KOPT-K1 (cell line): ENCODE results near the gene BCAR3.

ENCODE experiments used
- H3K27ac ChIP-seq: fragments of 200-600 bp; sonication (generic); 2 replicates; pipeline ENCODE4 v1.5.1; 2016; ENCODE audit warnings: antibody characterized with exemption, mild to moderate bottlenecking, low read depth, low read length; ENCODE audit not compliant: poor library complexity, severe bottlenecking
- H3K36me3 ChIP-seq: fragments of 200-600 bp; sonication (generic); 2 replicates; pipeline ENCODE4 v1.5.1; 2017; ENCODE audit warnings: antibody characterized with exemption, mild to moderate bottlenecking, low read length, moderate library complexity; ENCODE audit not compliant: insufficient read depth
- H3K9me3 ChIP-seq: fragments of 200-600 bp; sonication (generic); 2 replicates; pipeline ENCODE4 v1.5.1; 2017; ENCODE audit warnings: antibody characterized with exemption, low read length, mild to moderate bottlenecking; ENCODE audit not compliant: insufficient read depth, poor library complexity, severe bottlenecking

The BCAR3 gene

DNA sequence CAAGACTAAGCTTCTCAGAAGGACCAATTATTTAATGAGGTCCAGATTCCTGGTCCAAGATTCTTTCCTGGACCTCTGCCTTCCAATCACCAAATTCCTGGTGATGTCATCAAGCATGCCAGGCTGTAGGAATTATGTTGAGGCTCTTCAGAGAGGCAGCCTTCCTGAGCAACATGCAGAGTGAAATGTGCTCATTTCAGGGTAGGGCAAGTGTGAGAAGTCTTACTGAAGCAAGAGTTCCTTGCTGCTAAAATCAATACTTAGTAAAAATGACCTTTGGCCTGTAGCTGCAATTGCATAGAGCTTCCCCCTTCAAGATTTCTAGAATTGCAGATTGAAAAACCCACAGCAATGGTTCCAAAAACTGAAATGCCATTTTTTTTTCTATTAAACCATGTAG, 31.7 kb upstream of the BCAR3 start:
- Histone ChIP-seq H3K27ac (no peak overlapping the region), H3K9me3 (no peaks in the 10 kb centered on the region), H3K36me3 (no peaks in the 10 kb centered on the region)

DNA sequence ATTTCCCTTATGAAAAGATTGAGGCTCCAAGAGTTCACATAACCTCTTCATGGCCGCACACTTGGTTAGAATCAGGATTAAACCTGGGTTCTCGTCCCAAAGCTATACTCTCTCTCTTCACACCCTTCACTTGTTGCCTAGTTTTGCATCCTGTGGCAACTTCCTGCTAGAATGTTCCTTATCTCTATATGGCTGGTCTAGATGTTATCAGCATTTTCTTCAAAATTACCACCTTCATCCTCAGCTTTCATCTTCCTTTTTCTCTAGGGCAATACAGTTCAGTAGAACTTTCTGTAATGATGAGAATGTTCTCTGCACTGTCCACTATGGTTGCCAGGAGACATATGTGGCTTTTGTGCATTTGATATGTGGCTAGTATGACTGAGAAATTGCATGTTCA, 31.1 kb upstream of the BCAR3 start:
- no peak overlapping the region for H3K27ac ChIP-seq
- no peaks in the 10 kb centered on the region for H3K9me3 ChIP-seq
- H3K36me3 ChIP-seq, result no peaks in the 10 kb centered on the region

DNA sequence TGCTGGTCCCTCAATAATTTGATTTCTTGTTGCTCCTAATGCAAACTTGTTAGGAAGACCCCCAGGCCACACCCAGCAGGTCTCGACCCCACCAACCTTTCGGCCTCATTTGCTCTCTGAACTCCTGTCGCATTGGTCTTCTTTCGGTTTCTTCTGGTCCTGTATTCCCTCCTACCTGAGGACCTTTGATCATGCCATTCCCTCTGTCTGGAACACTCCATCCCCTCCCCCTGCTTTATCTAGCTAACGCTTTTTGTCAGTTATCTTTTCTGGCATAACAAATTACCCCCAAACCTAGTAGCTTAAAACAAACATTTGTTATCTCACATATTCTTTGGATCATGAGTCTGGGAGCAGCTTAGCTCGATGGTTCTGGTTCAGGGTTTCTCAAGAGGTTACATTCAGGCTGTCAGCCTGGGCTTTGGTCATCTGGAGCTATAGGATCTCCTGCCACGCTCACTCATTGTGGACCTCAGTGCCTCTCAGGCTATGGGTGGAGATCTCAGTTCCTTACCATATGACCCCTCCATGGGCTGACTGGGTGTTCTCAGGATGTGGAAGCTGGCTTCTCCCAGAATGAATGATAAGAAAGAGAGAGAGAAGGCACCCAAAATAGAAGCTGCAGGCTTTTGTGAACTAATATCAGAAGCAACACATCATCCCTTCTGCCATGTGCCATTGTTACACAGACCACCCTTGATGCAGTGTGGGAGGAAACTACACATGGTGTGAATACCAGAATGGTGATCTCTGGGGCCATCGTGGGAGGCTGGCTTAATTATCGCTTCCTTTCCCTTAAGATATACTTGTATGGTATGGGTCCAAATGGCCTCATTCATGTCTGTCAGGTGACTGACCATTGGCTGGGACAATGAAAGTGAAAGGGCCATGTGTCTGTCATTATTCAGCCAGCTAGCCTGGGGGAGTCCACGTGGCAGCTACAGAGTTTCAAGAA, 29.1 kb upstream of the BCAR3 start:
- H3K27ac ChIP-seq, result no peak overlapping the region
- H3K36me3 ChIP-seq, result no peaks in the 10 kb centered on the region
- no peaks in the 10 kb centered on the region for H3K9me3 ChIP-seq

DNA sequence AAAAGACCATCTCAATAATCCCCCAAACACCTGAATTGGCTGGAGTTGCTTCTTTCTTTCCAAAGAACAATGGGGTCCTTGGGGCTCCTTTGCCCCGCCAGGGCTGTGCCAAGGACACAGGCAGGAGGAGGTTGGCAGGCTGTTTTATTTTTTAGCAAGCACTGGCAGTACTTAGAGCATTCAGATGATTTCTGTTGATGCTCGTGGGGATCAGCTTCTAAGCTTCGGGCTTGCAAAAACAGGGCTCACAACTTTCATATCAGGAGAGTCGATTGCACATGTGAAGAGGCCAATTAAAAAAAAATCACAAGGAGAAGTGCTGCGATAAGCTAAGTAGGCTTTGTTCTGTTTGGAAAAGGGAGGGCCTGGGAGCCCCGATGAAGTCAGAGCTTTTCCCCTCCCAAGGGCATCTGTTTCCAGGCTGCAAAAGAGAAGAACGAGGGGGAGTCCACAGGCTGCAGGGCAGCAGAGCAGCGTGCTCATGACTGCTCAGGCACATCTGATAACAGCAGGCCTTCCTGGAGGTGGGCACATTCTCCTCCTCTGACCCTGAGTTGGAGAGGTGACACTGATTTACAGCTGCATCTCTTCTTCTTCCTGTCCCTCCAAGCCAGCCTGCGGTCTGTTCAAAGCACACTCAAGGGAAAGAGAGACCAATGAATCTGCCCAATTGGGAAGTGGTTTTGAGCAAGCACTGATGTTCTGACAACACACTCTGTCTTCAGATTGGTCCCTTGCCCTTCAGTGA, 27.3 kb upstream of the BCAR3 start:
- Histone ChIP-seq H3K9me3 (no peaks in the 10 kb centered on the region), H3K27ac (no peak overlapping the region), H3K36me3 (no peaks in the 10 kb centered on the region)

DNA sequence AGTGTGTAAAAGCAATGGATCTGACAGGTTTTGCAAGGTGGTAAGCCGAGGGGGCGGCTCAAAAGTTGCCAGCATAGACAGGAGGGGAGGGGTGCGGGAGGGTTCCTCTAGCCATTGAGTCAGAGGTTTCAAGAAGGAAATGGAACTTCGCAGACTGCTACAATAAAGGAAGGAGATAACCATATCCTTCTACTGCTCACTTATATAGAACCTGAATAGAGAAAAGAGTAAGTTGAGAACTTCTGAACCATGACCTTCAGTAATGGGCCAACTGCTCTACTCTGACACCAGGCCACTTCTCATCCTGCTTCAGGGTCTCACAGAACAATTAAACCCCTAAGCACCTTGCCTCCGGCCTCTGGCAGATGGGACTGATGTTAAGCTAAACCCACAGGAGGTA, 26.3 kb upstream of the BCAR3 start:
- H3K9me3 ChIP-seq, result no peaks in the 10 kb centered on the region
- no peaks in the 10 kb centered on the region for H3K36me3 ChIP-seq
- H3K27ac ChIP-seq, result no peak overlapping the region

DNA sequence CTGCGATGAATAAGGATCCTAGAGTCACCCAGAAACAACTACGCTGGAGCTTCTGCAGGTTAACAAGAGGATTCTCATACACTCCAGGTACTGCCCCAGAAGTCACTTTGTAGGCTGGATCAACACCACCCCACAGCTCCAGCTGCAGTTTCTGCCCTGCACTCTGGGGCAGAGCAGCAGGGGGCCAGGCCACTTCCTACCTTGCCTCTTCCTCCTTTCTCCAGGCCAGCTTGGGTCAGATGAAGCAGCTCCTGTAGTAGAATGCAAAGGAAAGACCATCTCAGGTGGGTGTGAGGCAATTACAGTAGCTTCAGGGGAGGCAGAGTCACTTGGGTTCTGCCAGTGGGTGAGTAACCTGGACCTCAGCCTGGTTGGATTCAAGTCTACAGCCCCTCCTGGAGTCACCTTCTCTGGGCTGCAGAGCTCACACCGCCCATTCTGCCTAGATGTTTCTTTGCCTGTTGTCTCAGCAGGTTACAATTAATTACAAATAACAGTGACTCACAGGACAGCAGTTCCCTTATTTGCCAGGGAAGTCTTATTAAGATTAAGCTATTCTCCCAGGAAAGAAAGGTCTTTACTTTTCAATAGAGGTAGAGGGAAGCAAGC, 24.4 kb upstream of the BCAR3 start:
- H3K9me3 ChIP-seq, result no peaks in the 10 kb centered on the region
- H3K27ac ChIP-seq, result no peak overlapping the region
- H3K36me3 ChIP-seq, result no peaks in the 10 kb centered on the region

DNA sequence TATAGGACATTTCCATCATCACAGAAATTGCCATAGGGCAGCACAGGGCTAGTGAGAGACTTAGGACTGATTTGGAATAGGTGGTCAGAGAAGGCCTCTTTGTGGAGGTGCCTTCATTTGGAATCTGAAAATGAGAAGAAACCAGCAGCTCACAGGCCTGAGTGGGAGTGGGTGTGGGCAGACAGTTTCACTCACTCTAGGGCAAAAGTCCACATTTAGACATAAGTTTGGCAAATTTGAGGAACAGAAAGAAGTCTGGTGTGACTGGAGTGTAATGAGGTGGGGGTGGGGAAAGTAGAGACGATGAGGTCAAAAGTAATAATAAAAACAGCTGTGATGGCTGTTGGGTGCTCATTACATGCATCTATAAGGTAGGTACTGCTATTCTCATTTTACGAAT, 22.4 kb upstream of the BCAR3 start:
- H3K9me3 ChIP-seq, result no peaks in the 10 kb centered on the region
- no peak overlapping the region for H3K27ac ChIP-seq

DNA sequence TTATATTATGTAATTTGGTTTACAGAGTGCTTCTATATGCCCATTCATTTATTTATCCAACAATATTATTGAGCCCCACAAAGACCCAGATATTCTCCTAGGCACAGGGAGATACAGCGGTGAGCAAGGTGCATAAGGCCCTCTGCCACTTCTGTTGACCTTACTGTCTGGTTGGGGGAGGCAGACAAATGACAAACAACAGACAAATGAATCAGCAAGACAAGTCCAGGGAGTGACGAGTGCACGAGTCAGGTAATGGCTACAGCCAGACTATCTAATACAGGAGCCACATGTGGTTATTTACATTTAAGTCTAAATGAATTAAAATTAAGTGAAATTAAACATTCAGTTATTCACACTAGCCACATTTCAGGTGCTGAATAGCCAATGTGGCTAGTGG, 22.0 kb upstream of the BCAR3 start:
- Histone ChIP-seq H3K36me3 (no peaks in the 10 kb centered on the region), H3K9me3 (no peaks in the 10 kb centered on the region), H3K27ac (no peak overlapping the region)

More for the DNA sequence above, 22.4 kb upstream of the BCAR3 start:
- no peaks in the 10 kb centered on the region for H3K36me3 ChIP-seq

DNA sequence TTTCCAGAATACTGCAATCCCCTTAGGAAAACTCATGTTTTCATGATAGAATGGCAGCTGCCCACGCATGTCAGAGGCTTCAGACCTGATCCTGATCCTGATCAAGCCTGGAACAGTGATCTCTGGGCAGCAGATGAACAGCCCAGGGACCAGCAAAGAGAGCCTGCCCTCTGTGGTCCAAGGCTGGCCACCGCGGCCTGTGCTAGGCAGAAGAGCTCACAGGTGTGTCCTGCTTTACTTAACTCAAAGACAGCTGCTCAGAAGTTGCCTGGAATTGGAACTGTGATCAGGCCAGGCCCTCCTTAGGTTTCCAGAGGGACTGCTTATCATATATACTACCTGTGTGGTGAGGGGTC, 21.2 kb upstream of the BCAR3 start:
- Histone ChIP-seq H3K9me3 (no peaks in the 10 kb centered on the region), H3K27ac (no peak overlapping the region), H3K36me3 (no peaks in the 10 kb centered on the region)

DNA sequence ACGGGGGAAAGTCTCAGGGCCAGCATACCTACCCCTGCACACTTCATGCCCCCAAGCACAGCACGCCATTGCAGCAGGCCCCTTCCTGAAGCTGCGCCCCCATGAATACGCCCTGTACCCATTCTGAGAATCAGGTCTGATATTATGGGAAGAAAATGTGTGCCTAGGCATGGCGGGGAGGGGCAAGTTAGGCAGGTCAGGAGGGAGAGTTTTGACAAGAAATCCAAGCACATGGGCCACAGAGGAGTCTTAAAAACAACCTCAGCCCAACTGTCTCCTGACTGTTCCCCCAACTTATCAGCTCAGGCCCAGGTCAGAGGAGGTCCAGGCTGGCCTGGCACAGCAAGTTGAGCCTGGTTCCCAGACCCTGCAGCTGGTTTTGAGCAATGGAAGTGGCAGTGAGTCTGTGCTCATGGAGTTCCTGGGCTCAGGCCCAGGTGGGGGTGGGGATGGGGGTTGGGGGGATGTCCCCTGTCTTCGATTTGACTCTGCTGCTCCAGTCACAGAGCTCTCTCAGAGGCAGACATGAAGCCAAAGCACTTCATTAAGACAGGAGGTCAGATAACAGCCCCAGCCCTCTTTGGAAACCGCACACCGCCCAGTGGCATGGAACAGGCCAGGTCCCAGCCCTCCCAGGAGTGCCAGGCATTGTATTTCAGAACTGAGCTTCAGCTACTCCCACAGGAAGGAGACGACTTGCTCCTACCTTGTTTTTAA, 20.6 kb upstream of the BCAR3 start:
- Histone ChIP-seq H3K36me3 (no peaks in the 10 kb centered on the region), H3K27ac (no peak overlapping the region), H3K9me3 (no peaks in the 10 kb centered on the region)

DNA sequence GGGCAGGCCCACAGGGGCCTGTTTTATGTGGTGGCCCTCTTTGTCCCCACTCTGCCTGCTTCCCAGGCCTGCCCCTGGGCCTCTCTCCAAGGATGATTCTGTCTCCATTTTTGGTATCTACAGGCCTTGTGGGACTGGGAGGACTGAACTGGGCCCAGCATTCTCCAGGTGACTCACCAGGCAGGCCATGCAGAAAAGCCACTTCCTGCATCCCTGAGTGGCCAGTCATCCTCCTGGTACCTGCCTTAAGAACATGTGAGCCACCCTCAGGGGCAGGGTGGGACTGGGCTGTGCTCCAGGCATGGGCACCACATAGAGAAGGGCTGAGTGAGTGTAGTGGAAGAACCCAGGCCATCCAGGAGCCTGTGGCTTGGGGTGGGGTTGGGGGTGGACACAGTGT, 20.0 kb upstream of the BCAR3 start:
- Histone ChIP-seq H3K27ac (no peak overlapping the region), H3K36me3 (no peaks in the 10 kb centered on the region), H3K9me3 (no peaks in the 10 kb centered on the region)

DNA sequence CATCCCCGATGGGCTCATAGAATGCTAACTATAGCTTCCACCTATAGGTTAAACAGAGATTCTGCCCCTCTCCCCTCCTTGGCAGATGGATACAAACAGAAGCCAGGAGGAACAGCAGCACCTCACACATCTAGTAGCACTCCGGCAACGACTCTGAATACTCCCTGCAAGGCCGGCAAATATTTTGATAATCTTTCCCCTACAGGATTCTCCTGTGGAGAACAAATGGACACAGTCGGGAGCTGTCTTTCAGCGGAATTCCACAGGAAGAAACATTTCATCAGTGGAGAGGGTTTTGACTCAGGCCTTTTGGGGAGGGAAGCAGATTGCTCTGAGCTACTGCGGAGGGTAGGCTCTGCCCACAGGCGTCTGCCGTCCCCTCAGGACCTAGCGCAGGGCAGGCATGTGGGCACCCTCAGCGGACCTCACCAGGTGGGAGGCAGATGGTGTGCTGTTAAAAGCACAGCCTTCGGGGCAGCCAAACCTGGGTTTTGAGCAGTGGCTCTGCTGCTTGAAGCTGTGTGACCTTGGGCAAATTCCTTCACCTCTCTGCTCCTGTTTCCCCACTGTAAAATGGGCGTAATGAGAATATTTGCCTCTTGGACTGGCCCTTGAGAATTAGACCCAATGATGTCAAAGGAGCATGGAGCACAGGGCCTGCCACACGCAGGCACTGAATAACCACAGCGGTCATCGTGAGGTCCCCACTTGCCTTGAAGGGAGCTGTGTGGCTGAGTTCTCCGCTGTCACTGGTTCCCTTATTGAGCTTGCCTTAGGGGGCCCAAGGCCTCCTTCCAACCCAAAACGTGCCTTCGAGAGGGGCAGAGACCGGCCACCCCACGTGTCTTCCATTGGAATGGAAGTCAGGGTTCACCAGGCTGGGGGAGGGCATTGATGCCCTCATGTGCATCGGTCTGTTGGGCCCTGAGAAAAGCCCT, 19.2 kb upstream of the BCAR3 start:
- Histone ChIP-seq H3K36me3 (no peaks in the 10 kb centered on the region), H3K27ac (no peak overlapping the region)

DNA sequence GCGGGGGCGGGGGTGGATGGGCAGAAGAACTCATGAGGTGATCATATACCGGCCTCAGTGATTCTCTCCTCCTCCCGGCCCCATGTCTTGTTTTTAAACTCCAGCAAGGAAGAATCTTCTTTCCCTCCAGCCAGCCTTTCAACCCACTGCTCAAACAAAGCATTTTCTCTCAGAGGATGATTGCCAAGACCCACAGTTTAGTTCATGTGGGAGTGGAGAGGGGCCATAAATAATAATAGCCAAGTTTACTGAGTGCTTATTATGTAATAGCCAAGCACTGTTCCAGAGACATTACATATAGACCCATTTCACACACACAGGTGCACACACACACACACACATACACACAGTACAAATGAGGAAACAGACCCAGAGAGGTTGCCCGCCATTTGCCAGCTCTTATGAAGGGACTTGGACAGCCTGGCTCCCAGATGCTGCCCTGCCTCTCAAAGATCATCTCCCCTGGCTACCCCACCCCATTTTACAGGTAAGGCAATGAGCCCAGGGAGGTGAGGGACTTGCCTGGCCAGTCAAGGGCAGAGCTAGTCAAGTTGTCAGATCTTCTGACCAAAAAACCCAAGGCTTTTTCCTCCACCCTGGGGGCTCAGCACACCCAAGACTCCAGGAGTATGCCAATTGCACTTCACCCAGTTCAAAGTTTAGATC, 18.0 kb upstream of the BCAR3 start:
- H3K27ac ChIP-seq, result no peak overlapping the region
- no peaks in the 10 kb centered on the region for H3K36me3 ChIP-seq
- H3K9me3 ChIP-seq, result no peaks in the 10 kb centered on the region

More for the DNA sequence above, 19.2 kb upstream of the BCAR3 start:
- no peaks in the 10 kb centered on the region for H3K9me3 ChIP-seq

DNA sequence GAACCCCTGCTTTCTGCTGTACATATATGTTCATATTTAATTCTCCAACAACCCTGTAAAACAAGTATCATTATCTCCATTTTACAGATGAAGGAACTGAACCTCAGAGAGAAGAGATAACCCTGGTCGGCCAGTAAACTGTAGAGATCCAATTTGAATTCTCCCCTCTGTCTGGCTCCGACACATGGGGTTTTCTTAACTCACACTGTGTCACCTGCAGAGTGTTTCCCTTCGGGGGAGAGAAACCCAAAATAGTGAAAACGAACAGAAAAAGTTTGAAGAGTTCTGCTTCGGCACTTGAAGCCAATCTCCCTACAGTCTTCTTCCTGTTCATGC, 17.4 kb upstream of the BCAR3 start:
- Histone ChIP-seq H3K9me3 (no peaks in the 10 kb centered on the region), H3K27ac (no peak overlapping the region), H3K36me3 (no peaks in the 10 kb centered on the region)
